Measurements from ENCODE around the gene POGLUT3.
A peak's percentile ranks its signal among the peaks of the same experiment; 100 is the strongest.

The POGLUT3 gene

DNA sequence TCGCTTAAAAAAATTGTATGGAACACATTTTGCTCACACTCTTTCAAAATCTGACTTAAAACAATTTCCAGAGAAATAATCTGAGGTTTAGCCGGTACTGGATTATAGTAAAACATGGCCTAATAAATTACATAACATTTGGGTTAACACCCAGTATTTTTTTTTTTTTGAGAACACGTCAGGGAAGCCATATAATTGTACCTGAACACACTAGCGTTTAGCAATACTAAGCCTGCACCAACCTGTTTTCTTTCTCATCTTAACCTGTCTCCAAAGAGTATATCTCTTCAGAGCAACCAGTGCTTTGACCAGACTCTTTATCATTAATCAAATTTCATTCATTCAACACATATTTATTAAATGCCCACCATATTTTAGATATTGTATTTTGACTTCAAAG lies 2.0 kb upstream of the POGLUT3 start:
- Histone ChIP-seq H3K27ac (no peak overlapping the region), H3K4me1 (ENCODE audit: control insufficient read depth in 1 of 2, insufficient read depth in 1 of 2, low read depth in 1 of 2, low read length in 1 of 2) (peaks cover 11% of the 10 kb centered on the region in 2 experiments), H3K4me3 (ENCODE audit: low read depth in 1 of 2, low read length in 1 of 2) (no peak overlapping the region), H3K36me3 (no peaks in the 10 kb centered on the region), H3K27me3 (peaks cover 3% of the 10 kb centered on the region), H3K9me3 (no peaks in the 10 kb centered on the region)
- TF ChIP-seq, protein P1, sequence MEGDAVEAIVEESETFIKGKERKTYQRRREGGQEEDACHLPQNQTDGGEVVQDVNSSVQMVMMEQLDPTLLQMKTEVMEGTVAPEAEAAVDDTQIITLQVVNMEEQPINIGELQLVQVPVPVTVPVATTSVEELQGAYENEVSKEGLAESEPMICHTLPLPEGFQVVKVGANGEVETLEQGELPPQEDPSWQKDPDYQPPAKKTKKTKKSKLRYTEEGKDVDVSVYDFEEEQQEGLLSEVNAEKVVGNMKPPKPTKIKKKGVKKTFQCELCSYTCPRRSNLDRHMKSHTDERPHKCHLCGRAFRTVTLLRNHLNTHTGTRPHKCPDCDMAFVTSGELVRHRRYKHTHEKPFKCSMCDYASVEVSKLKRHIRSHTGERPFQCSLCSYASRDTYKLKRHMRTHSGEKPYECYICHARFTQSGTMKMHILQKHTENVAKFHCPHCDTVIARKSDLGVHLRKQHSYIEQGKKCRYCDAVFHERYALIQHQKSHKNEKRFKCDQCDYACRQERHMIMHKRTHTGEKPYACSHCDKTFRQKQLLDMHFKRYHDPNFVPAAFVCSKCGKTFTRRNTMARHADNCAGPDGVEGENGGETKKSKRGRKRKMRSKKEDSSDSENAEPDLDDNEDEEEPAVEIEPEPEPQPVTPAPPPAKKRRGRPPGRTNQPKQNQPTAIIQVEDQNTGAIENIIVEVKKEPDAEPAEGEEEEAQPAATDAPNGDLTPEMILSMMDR (IDR thresholded peaks at IDR 0.05), result no peak

- TF ChIP-seq, protein P1 (IDR thresholded peaks at IDR 0.05), result no peak
- Histone ChIP-seq H3K27me3 (peaks cover 3% of the 10 kb centered on the region), H3K4me3 (ENCODE audit: low read depth in 1 of 2, low read length in 1 of 2) (peak overlapping the region in 1 of 2 experiments; percentile 64), H3K27ac (no peak overlapping the region), H3K9me3 (no peaks in the 10 kb centered on the region), H3K36me3 (no peaks in the 10 kb centered on the region), H3K4me1 (ENCODE audit: control insufficient read depth in 1 of 2, insufficient read depth in 1 of 2, low read depth in 1 of 2, low read length in 1 of 2) (peaks cover 11% of the 10 kb centered on the region in 2 experiments)
These were observed 728 bp upstream of the POGLUT3 start for GRCh38 chr11:108498816-108499408.

- Histone ChIP-seq H3K27ac (peak overlapping the region; percentile 52), H3K4me3 (ENCODE audit: low read depth in 1 of 2, low read length in 1 of 2) (peak overlapping the region; percentile 64 to 69), H3K36me3 (no peaks in the 10 kb centered on the region), H3K27me3 (peaks cover 3% of the 10 kb centered on the region), H3K9me3 (no peaks in the 10 kb centered on the region), H3K4me1 (ENCODE audit: control insufficient read depth in 1 of 2, insufficient read depth in 1 of 2, low read depth in 1 of 2, low read length in 1 of 2) (peaks cover 11% of the 10 kb centered on the region in 2 experiments)
- TF ChIP-seq, protein P1 (IDR thresholded peaks at IDR 0.05), result no peak
These were observed 703 bp downstream of the POGLUT3 start for GRCh38 chr11:108497317-108498045.

- TF ChIP-seq, protein P1 (IDR thresholded peaks at IDR 0.05), result no peak
- Histone ChIP-seq H3K4me1 (ENCODE audit: control insufficient read depth in 1 of 2, insufficient read depth in 1 of 2, low read depth in 1 of 2, low read length in 1 of 2) (peaks cover 11% of the 10 kb centered on the region in 2 experiments), H3K27ac (no peak overlapping the region), H3K9me3 (no peaks in the 10 kb centered on the region), H3K4me3 (ENCODE audit: low read depth in 1 of 2, low read length in 1 of 2) (peak overlapping the region in 1 of 2 experiments; percentile 64), H3K36me3 (no peaks in the 10 kb centered on the region), H3K27me3 (peaks cover 3% of the 10 kb centered on the region)
These were observed 1.4 kb downstream of the POGLUT3 start for GRCh38 chr11:108496643-108497256.

DNA sequence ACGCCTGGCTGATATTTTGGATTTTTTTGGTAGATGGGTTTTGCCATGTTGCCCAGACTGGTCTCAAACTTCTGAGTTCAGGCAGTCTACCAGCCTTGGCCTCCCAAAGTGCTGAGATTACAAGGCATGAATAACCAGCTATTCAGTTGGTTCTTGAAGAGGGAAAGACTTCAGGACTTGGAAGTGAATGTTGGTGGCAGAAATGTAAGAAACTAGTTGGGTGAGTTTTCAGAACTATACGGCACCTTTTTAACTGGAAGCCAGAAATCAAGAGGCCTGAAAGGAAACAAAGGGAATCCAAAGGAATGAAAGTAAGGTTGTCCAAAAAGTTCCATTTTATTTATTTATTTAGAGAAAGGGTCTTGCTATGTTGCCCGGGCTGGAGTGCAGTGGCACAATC lies 2.9 kb downstream of the POGLUT3 start:
- Histone ChIP-seq H3K36me3 (peaks cover 1% of the 10 kb centered on the region), H3K27ac (no peak overlapping the region), H3K27me3 (peaks cover 3% of the 10 kb centered on the region), H3K9me3 (no peaks in the 10 kb centered on the region), H3K4me1 (ENCODE audit: control insufficient read depth in 1 of 2, insufficient read depth in 1 of 2, low read depth in 1 of 2, low read length in 1 of 2) (peaks cover 11% of the 10 kb centered on the region in 2 experiments), H3K4me3 (ENCODE audit: low read depth in 1 of 2, low read length in 1 of 2) (no peak overlapping the region)
- TF ChIP-seq, protein P1 (IDR thresholded peaks at IDR 0.05), result no peak

Data from neutrophil (primary cell).